ENCODE measurements around the gene PPIL6. TPM values are rescaled to one million over a fixed set of nuclear protein-coding genes. Genes with fewer than 3 reads are reported as not detected.

The PPIL6 gene
- total RNA-seq, 1 experiment from 2014 or later = 2.8 TPM

- no peak for DNase-seq (ENCODE audit: low spot score)
- in situ Hi-C loops (cut with HindIII; ENCODE audit: low sequenced_read_pairs) = no loop called here
Observed at GRCh38 chr6:109343518-109343917, 96.9 kb downstream of the PPIL6 start.

- in situ Hi-C loops (cut with HindIII; ENCODE audit: low sequenced_read_pairs) = no loop called here
- no peak for DNase-seq (ENCODE audit: low spot score)
Observed at GRCh38 chr6:109342911-109343310, 97.5 kb downstream of the PPIL6 start.

DNA sequence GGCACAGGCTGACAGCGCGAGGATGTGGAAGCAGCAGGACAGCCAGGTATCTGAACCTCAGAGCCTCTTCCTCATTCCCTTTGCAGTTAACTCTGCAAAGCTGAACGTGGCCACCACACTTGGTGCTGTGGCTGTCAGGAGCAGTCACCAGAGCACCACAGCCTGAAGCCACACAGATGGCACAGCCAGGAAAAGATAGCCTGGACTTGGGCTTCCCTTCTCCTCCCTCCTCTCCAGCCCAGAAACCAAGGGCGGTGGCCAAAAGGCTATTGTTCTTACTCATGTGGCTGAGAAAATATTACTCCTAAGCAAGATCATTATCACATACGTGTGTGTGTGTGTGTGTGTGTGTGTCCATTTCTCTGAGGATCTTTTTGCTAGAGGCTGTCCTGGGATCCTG, 97.9 kb downstream of the PPIL6 start:
- DNase-seq (ENCODE audit: low spot score) = no peak
- in situ Hi-C loops (cut with HindIII; ENCODE audit: low sequenced_read_pairs) = no loop called here

GRCh38 chr6:109340811-109341210, 99.6 kb downstream of the PPIL6 start:
- in situ Hi-C loops (cut with HindIII; ENCODE audit: low sequenced_read_pairs) = no loop called here
- no peak for DNase-seq (ENCODE audit: low spot score)

Other genes with a start within 250 kb of the PPIL6 start
- 153 and 190 TPM in 2 replicates for gene CD164, start 58.2 kb downstream of the PPIL6 start, total RNA-seq (2014; rRNA removed; shearing (Covaris generic))
- 16.1 and 21.8 TPM in 2 replicates for gene SMPD2, start 96 bp upstream of the PPIL6 start, total RNA-seq (2014; rRNA removed; shearing (Covaris generic))
- 20.4 and 21.3 TPM in 2 replicates for gene MICAL1, start 15.1 kb upstream of the PPIL6 start, total RNA-seq (2014; rRNA removed; shearing (Covaris generic))
- gene ZBTB24, start 42.6 kb upstream of the PPIL6 start, total RNA-seq (2014; rRNA removed; shearing (Covaris generic)) = 6.6 and 12.7 TPM in 2 replicates

Data from G401 (cell line).